ENCODE data around the gene TUBG1. TPM values are rescaled to one million over a fixed set of nuclear protein-coding genes. Genes with fewer than 3 reads are reported as not detected.

The TUBG1 gene
- total RNA-seq, 4 donors from 2014 or later, result 6.0 to 27.7 (median 14.3) TPM

- H3K27me3 ChIP-seq, result no peaks in the 10 kb centered on the region
- TF ChIP-seq CTCF (IDR thresholded peaks at IDR 0.05) (no peak), POLR2A (IDR thresholded peaks at IDR 0.05) (no peak), POLR2AphosphoS5 (IDR thresholded peaks at IDR 0.05) (no peak), EP300 (IDR thresholded peaks at IDR 0.05; ENCODE audit: low read depth) (no peak)
- intact Hi-C loops (cut with DNase I; ENCODE audit: low total_unique reads), result loop anchor here (10.0 kb wide), 1 partner anchor 178 kb away; the partner anchor contains the start of gene RAMP2
- no peaks in the 10 kb centered on the region for H3K9me3 ChIP-seq
- H3K4me3 ChIP-seq, result no peak overlapping the region
- in situ Hi-C loops (cut with MboI; ENCODE audit: low pct_ligation_motif_present in 1 of 4, low pct_unique_long_range_greater_than_20kb in 1 of 4, low sequenced_read_pairs in 3 of 4), result loop anchor here in 3 of 4 donors (25.0 kb wide), 1 partner anchor 101 kb away; the partner anchor contains the start of genes CCR10 (in 3 of the 3), CNTNAP1 (in 3 of the 3) and PLEKHH3 (in 3 of the 3)
- DNase-seq, result no peak
- H3K27ac ChIP-seq, result no peak overlapping the region
- peaks cover 0 to 6% (median 0%) of the 10 kb centered on the region in 4 donors for H3K4me1 ChIP-seq
- H3K36me3 ChIP-seq, result peaks cover 0 to 73% (median 32%) of the 10 kb centered on the region in 4 donors
- WGBS, 2 donors (ENCODE audit: low coverage in 1 of 2), result 55 to 68% methylated on average over 3 to 7 of the region's 7 CpGs
Measured at GRCh38 chr17:42586514-42587230, 22.8 kb upstream of the TUBG1 start.

DNA sequence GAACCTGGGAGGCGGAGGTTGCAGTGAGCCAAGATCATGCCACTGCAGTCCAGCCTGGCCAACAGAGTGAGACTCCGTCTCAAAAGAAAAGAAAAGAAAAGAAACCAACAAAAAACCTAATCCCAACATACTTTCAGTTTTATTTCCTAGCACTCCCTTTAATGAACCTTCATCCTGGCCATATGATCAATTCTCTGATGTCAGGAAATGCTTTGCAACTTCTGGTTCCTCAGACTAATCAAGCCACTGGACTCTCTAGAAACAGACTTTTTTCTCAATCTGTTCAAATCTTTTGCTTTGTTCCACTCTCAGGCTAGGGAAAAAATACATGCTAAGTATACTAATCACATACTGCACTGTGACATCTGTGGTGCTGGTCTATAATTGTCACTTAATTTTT, 18.6 kb upstream of the TUBG1 start:
- no peak for DNase-seq
- 91 to 100% methylated on average over 1 to 2 of the region's 2 CpGs for WGBS, 2 donors (ENCODE audit: low coverage in 1 of 2)
- no peaks in the 10 kb centered on the region for H3K27me3 ChIP-seq
- no peaks in the 10 kb centered on the region for H3K4me1 ChIP-seq
- no peak overlapping the region for H3K27ac ChIP-seq
- H3K4me3 ChIP-seq, result no peak overlapping the region
- intact Hi-C loops (cut with DNase I; ENCODE audit: low total_unique reads) (no loop called here), in situ Hi-C loops (cut with MboI; ENCODE audit: low pct_ligation_motif_present in 1 of 4, low pct_unique_long_range_greater_than_20kb in 1 of 4, low sequenced_read_pairs in 3 of 4) (loop anchor here in 3 of 4 donors (25.0 kb wide), 1 partner anchor 96 kb away; the partner anchor contains the start of genes CCR10 (in 3 of the 3), CNTNAP1 (in 3 of the 3) and PLEKHH3 (in 3 of the 3))
- H3K36me3 ChIP-seq, result peaks cover 0 to 45% (median 14%) of the 10 kb centered on the region in 4 donors
- TF ChIP-seq CTCF (IDR thresholded peaks at IDR 0.05), result no peak
- no peak for TF ChIP-seq POLR2A (IDR thresholded peaks at IDR 0.05)
- TF ChIP-seq EP300 (IDR thresholded peaks at IDR 0.05; ENCODE audit: low read depth), result no peak
- no peak for TF ChIP-seq POLR2AphosphoS5 (IDR thresholded peaks at IDR 0.05)
- H3K9me3 ChIP-seq, result no peaks in the 10 kb centered on the region

DNA sequence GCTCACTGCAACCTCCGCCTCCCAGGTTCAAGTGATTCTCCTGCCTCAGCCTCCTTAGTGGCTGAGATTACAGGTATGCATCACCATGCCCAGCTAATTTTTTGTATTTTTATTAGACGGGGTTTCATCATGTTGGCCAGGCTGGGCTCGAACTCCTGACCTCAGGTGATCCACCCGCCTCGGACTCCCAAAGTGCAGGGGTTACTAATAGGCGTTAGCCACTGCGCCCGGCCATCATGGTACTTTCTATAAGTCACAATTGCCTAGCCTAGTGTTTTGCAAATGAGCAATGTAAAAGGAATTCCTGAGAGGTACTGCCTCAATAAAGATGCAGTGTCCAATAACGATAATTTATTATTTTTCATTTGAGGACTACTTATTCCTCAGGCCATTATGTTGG, 18.1 kb upstream of the TUBG1 start:
- in situ Hi-C loops (cut with MboI; ENCODE audit: low pct_ligation_motif_present in 1 of 4, low pct_unique_long_range_greater_than_20kb in 1 of 4, low sequenced_read_pairs in 3 of 4), result loop anchor here in 3 of 4 donors (25.0 kb wide), 1 partner anchor 96 kb away; the partner anchor contains the start of genes CCR10 (in 3 of the 3), CNTNAP1 (in 3 of the 3) and PLEKHH3 (in 3 of the 3)

DNA sequence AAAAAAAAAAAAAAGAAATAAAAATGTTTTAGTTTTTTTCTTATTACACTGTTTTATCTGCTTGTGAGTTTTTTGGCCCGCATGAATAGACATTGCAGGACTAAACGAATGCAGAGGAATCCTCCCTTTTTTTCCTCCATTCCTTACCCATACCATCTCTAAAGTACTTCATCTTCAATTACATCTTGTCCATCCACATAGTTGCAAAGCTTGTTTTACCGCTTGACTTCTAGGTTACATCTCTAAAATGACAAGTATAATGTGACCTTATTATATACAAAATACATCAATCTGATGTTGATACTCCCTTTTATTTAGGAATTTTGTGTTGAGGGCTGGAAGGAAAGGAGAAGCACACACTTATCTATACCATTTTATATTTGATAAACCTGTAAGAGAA, 13.1 kb upstream of the TUBG1 start:
- Histone ChIP-seq H3K27ac (no peak overlapping the region), H3K36me3 (peaks cover 0 to 7% (median 3%) of the 10 kb centered on the region in 4 donors), H3K27me3 (no peaks in the 10 kb centered on the region), H3K4me1 (peaks cover 5 to 13% (median 6%) of the 10 kb centered on the region in 4 donors), H3K4me3 (no peak overlapping the region), H3K9me3 (no peaks in the 10 kb centered on the region)
- DNase-seq, result no peak
- no peak for TF ChIP-seq EP300 (IDR thresholded peaks at IDR 0.05; ENCODE audit: low read depth)
- intact Hi-C loops (cut with DNase I; ENCODE audit: low total_unique reads) (no loop called here), in situ Hi-C loops (cut with MboI; ENCODE audit: low pct_ligation_motif_present in 1 of 4, low pct_unique_long_range_greater_than_20kb in 1 of 4, low sequenced_read_pairs in 3 of 4) (loop anchor here in 3 of 4 donors (25.0 kb wide), 1 partner anchor 91 kb away; the partner anchor contains the start of genes CCR10 (in 3 of the 3), CNTNAP1 (in 3 of the 3) and PLEKHH3 (in 3 of the 3))
- WGBS, 2 donors (ENCODE audit: low coverage in 1 of 2), result 71 to 93% methylated on average over 3 of the region's 3 CpGs

More for the DNA sequence above, 18.1 kb upstream of the TUBG1 start:
- Histone ChIP-seq H3K4me3 (no peak overlapping the region), H3K27ac (no peak overlapping the region), H3K36me3 (peaks cover 0 to 44% (median 14%) of the 10 kb centered on the region in 4 donors), H3K27me3 (no peaks in the 10 kb centered on the region), H3K4me1 (no peaks in the 10 kb centered on the region), H3K9me3 (no peaks in the 10 kb centered on the region)
- intact Hi-C loops (cut with DNase I; ENCODE audit: low total_unique reads), result no loop called here
- 90% methylated on average over 6 to 9 of the region's 9 CpGs for WGBS, 2 donors (ENCODE audit: low coverage in 1 of 2)
- no peak for DNase-seq
- TF ChIP-seq POLR2A (IDR thresholded peaks at IDR 0.05) (no peak), EP300 (IDR thresholded peaks at IDR 0.05; ENCODE audit: low read depth) (no peak), POLR2AphosphoS5 (IDR thresholded peaks at IDR 0.05) (no peak)

DNA sequence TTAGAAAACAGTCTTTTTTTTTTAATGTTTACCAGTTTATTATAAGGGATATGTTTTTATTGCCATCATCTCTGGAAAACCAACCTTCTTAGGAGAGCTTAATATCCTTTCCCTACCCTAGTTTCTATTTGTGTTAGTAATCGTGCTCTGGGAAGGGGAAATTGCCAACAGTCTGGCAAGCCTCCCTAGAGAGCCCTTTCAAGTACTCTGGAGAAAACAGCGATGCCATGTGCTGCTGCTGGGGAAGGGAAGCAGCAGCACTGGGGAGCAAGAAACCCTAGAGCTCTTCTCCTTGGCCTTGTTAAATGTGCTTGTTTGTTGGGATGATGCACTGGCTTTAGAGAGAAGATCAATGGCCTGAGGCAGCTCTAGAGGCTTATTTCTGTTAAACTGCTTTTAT, 10.6 kb upstream of the TUBG1 start:
- Histone ChIP-seq H3K4me1 (peaks cover 5 to 13% (median 6%) of the 10 kb centered on the region in 4 donors), H3K27ac (no peak overlapping the region), H3K9me3 (no peaks in the 10 kb centered on the region), H3K36me3 (no peaks in the 10 kb centered on the region), H3K4me3 (no peak overlapping the region), H3K27me3 (no peaks in the 10 kb centered on the region)
- in situ Hi-C loops (cut with MboI; ENCODE audit: low pct_ligation_motif_present in 1 of 4, low pct_unique_long_range_greater_than_20kb in 1 of 4, low sequenced_read_pairs in 3 of 4) (loop anchor here in 3 of 4 donors (25.0 kb wide), 1 partner anchor 88 kb away; the partner anchor contains the start of genes CCR10 (in 3 of the 3), CNTNAP1 (in 3 of the 3) and PLEKHH3 (in 3 of the 3)), intact Hi-C loops (cut with DNase I; ENCODE audit: low total_unique reads) (no loop called here)
- TF ChIP-seq EP300 (IDR thresholded peaks at IDR 0.05; ENCODE audit: low read depth), result no peak
- TF ChIP-seq POLR2A (IDR thresholded peaks at IDR 0.05), result no peak
- TF ChIP-seq POLR2AphosphoS5 (IDR thresholded peaks at IDR 0.05), result no peak
- TF ChIP-seq CTCF (IDR thresholded peaks at IDR 0.05), result no peak
- DNase-seq, result no peak
- 22% methylated on average over 2 of the region's 2 CpGs; no CpG with 5 or more reads in 1 of the 2 donors for WGBS, 2 donors (ENCODE audit: low coverage in 1 of 2)
